ENCODE data around the gene MET.

DNA sequence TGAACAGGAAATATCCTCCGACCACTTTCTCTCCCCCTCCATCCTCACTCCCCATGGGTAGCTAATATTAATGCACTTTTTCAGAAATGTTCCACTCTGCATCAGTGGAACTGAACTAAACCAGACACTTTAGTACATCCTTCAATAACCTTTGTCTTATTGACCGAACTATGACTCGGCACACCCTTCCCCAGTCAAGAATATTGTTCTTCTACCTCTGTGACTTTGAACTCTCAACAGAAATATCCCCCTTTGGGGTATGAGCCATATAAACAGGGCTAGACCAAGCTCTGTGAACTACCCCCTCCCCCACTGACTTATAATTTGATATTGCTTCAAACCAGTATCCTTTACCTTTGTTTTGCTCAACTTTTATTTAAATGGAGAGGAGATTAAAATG, 132.5 kb downstream of the MET start:
- TF ChIP-seq, protein P1, sequence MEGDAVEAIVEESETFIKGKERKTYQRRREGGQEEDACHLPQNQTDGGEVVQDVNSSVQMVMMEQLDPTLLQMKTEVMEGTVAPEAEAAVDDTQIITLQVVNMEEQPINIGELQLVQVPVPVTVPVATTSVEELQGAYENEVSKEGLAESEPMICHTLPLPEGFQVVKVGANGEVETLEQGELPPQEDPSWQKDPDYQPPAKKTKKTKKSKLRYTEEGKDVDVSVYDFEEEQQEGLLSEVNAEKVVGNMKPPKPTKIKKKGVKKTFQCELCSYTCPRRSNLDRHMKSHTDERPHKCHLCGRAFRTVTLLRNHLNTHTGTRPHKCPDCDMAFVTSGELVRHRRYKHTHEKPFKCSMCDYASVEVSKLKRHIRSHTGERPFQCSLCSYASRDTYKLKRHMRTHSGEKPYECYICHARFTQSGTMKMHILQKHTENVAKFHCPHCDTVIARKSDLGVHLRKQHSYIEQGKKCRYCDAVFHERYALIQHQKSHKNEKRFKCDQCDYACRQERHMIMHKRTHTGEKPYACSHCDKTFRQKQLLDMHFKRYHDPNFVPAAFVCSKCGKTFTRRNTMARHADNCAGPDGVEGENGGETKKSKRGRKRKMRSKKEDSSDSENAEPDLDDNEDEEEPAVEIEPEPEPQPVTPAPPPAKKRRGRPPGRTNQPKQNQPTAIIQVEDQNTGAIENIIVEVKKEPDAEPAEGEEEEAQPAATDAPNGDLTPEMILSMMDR (IDR thresholded peaks at IDR 0.05 in 2 of 3, conservative IDR thresholded peaks at IDR 0.05 in 1 of 3; ENCODE audit: borderline replicate concordance in 1 of 3, insufficient read depth in 1 of 3, low read depth in 2 of 3, low read length in 2 of 3) = no peak
- TF ChIP-seq, protein P2, sequence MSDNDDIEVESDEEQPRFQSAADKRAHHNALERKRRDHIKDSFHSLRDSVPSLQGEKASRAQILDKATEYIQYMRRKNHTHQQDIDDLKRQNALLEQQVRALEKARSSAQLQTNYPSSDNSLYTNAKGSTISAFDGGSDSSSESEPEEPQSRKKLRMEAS (IDR thresholded peaks at IDR 0.05) = no peak
- TF ChIP-seq EZH2 (IDR thresholded peaks at IDR 0.05) (no peak), POLR2A (IDR thresholded peaks at IDR 0.05; ENCODE audit: borderline replicate concordance, extremely low read depth, insufficient read depth, insufficient read length) (no peak), YY1 (IDR thresholded peaks at IDR 0.05; ENCODE audit: extremely low read depth, insufficient replicate concordance, low read depth, low read length) (no peak), EZH2phosphoT487 (IDR thresholded peaks at IDR 0.05; ENCODE audit: borderline replicate concordance) (no peak)

Measured in HCT116 (cell line).